NCI-H187 treated with DMSO at 0.1 percent for 48 hours (cell line): ENCODE results near the gene RASGEF1B.

Experiments
- DNase-seq: peaks from one replicate; lab custom pipeline; 2025; lab: John Stamatoyannopoulos, UW

The RASGEF1B gene

GRCh38 chr4:81466841-81467671, 4.7 kb downstream of the RASGEF1B start:
- peak; percentile 61 for DNase-seq

- DNase-seq: peak; percentile 98
Measured at GRCh38 chr4:81465406-81466340, 6.0 kb downstream of the RASGEF1B start.

- no peak for DNase-seq
Measured at GRCh38 chr4:81460834-81461233, 10.9 kb downstream of the RASGEF1B start.

- no peak for DNase-seq
Measured at GRCh38 chr4:81460191-81460701, 11.5 kb downstream of the RASGEF1B start.

DNA sequence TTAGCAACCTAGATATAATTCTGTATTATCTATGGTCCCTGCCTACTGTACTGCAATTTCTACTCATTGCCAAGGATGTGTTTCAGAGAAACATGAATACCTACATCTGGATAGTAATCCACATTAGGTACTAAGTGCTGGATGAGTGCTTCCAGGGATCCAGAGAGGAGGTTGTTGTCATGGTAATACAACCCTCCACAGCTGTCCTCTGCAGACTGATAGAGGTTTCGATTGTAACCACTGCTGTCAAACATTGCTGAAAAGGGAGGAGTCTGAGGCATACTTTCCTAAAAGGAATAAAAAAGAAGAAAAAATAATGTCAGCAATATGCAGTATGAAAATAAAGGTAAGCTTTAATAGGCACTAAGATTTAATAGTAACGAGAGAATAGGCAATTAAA, 12.5 kb downstream of the RASGEF1B start:
- peak; percentile 35 for DNase-seq

- DNase-seq: no peak
Measured at GRCh38 chr4:81457921-81458520, 13.7 kb downstream of the RASGEF1B start.

DNA sequence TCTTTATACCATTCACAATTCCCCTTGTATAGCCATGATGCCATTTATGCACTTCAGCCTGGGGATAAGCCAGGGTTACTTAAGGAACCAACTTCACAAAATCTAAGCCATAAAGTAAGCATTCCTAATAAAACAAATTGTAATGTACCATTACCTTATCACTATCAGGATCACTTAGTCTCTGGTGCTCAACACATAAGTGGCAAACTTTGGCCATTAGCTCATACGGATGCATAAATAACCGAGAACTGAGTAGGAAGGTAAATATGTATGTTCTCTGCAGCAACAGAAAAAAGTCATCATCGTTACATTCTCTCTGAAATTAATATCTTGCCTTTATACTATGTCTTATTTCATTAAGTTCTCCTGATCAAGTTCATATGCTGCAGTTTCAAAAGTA, 14.4 kb downstream of the RASGEF1B start:
- no peak for DNase-seq

DNA sequence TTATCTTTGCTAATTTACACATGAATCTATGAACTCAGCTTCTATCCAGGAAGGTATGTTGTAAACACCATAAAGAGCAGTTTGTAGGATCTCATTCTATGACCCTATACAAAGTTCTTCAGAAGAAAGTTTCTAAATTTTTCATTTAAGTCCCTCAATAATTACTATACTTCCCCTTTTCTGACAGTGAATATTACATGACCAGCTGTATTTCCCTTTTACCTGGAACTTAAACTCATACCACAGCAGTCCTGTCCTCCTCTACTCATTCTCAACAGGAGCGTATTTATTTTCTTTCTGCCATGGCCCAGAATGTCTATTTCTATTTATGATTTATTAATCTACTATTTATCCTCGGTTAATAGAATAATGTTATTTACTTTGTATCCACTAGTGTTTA, 15.8 kb downstream of the RASGEF1B start:
- DNase-seq: no peak

- no peak for DNase-seq
Measured at GRCh38 chr4:81454948-81455347, 16.8 kb downstream of the RASGEF1B start.

- no peak for DNase-seq
Measured at GRCh38 chr4:81454499-81454898, 17.2 kb downstream of the RASGEF1B start.

DNA sequence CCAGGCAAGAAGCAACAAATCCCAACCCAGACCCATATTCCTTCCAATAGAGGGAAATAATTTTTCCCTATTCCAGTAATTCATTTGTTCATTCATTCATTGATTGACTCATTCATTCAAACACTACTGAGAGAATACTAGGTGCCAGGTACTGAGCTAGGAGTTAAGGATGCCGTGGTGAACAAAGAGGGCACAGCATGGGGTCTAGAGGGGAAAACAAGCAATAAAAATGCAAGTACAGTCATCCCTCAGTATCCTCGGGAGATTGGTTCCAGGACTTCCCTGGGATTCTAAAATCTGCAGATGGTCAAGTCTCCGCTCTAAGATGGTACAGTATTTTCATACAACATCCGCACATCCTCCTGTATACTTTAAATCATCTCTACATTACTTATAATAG, 18.7 kb downstream of the RASGEF1B start:
- DNase-seq: no peak

GRCh38 chr4:81452452-81453006, 19.2 kb downstream of the RASGEF1B start:
- DNase-seq: no peak

- no peak for DNase-seq
Measured at GRCh38 chr4:81449015-81449414, 22.7 kb downstream of the RASGEF1B start.

GRCh38 chr4:81447566-81448229, 24.0 kb downstream of the RASGEF1B start:
- no peak for DNase-seq

- no peak for DNase-seq
Measured at GRCh38 chr4:81446634-81447033, 25.1 kb downstream of the RASGEF1B start.

GRCh38 chr4:81445196-81445595, 26.5 kb downstream of the RASGEF1B start:
- DNase-seq: no peak

- no peak for DNase-seq
Measured at GRCh38 chr4:81442484-81443085, 29.1 kb downstream of the RASGEF1B start.

DNA sequence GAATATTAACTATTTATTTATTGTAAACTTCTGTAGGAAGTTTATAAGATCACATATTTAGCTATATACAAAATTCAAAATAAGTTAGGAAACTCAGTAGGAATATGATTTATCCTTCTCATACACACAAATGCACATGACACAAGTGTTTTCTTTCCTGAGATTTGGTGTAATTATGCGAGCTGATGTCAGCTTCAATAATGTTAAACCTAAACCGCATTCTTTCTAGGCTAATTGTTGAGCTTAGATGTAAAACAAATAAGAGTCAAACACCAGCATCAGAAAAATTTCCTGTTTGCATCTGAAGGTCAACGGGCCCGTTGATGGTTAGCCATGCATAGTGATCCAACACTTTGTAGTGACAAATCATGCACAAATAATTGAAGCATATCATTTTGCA, 30.8 kb downstream of the RASGEF1B start:
- no peak for DNase-seq

GRCh38 chr4:81436941-81437574, 34.6 kb downstream of the RASGEF1B start:
- DNase-seq: no peak

DNA sequence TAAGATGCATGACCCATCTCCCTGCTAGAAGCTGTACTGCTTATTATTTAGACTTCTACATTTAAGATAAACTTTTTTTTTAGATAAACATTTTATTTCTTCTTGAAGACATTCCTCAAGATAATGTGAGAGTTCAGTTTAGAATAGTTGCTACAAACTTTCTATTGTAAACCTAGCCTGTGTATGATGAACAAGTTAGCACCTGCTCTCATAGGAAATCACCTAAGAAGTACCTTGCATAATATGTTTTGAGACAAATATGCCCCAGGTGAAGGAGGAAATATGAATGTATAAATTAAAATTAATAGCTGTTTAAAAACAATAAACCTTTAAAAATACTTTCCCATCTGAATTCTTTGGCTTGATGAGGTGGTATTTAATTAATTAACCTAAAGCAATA, 35.6 kb downstream of the RASGEF1B start:
- no peak for DNase-seq

GRCh38 chr4:81432825-81433224, 38.9 kb downstream of the RASGEF1B start:
- no peak for DNase-seq
